Ramos (cell line): Measurements from ENCODE around the gene ZNF664.
"Not testable (repeated sequence)": the region's sequence is repeated elsewhere in the genome, so short reads cannot be mapped to it uniquely, and the experiment has no call there.

Source experiments
- in situ Hi-C: fragments of 300-500 bp; cut with MboI; formaldehyde crosslinking; loops from one replicate; pipeline ENCODE4 v1.14.3; 2022; ENCODE audit warnings: low sequenced_read_pairs; ENCODE audit not compliant: unreplicated experiment

Gene ZNF664

DNA sequence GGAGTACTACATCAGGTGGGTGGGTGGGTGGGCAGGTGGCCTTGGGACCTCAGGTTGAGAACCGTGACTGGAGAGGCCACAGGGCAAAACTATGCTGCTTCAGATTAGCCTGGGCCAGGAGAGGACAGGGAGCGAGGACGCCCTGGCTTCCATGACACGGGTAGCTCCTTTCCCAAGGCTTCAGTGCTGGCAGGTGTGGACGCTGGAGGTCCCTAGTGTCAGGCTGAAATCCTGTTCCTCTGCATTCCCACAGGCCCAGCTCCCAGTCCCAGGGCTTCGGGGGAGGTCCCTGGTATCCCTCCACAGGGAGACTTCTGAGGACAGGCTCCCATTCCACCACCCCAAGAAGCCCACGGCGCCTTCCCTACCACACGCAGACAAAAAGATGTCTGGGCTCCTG, 32.0 kb upstream of the ZNF664 start:
- in situ Hi-C loops: no loop called here

DNA sequence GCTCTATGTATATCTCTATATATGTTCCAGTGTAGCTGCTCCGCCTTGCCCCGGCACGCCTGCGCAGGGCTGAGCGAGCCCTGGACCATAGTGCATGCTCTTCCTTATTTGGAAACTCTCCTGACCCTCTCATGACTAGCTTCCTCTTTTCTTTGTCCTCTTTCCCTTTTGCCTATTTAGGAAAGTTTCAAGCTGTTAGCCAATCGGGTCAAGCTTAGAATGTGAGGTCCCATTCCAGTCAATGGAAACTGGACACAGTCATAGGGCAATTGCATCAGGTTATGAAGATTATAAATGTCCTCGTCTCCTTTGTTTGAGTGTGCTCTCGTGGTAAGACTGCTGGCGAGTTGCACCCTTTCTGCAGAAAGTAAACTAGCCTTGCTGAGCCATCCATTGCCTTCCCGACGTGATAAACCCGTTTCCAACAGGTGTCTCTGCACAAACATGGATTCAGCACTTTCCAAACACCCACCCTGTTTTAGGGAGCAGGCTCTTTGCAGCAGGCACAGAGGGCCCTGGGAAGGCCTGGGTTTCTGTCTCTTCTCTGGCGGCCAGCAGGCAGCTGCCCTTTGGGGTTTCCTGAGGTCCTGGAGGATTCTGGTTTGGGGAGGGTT, 31.3 kb upstream of the ZNF664 start:
- in situ Hi-C loops: no loop called here

DNA sequence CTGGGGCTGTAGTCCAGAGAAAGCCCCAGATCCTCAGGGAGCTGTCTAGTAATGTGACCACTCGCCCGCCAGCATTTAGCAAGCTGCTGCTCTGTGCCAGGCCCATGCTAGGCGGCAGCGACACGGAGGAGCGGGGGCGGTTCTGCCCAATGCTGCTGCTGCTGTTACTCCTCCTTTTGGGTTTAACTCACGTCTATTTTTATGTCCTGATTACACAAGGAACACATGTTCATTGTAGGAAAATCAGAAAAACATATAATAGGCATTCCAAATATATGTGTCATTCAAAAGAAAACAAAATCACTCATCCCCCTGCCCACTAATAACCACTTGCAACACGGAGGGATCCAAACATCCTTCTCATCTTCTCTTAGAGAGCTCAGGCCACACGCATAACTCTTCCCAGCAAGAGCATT, 30.8 kb upstream of the ZNF664 start:
- in situ Hi-C loops: no loop called here

DNA sequence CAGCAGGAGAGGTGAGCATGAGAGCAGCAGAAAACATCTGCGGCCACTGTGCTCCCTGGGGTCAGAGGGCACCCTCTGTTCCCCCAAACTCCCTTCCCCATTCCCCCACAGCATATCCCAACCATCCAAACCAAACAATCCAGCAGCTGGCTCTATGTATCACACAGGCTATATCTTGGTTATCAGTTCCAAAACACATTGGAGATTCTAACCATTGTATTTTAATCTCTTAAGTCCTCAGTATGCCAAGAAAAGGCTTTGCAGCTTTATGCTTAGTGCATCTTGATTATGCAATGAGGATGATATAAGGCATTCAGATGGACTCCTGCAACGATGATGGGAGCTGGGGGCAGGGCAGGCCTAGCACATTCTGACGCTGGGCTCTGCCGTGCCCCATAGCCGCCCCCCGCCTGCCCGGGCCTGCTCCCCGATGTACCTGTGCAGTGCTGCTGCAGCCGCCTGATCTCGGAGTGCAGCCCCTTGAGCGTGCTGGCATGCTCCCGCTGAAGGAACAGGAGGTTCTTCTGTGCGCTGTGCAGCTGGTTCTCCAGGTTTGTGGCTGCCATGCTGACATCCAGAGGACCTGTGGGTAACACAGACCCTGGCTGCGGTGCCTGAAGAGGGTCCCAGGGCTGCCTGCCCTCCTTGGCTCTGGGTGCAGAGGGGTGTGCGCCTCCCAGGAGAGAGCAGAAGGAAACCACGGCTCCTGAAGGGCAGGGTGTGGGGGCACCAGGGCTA, 29.9 kb upstream of the ZNF664 start:
- in situ Hi-C loops: no loop called here

DNA sequence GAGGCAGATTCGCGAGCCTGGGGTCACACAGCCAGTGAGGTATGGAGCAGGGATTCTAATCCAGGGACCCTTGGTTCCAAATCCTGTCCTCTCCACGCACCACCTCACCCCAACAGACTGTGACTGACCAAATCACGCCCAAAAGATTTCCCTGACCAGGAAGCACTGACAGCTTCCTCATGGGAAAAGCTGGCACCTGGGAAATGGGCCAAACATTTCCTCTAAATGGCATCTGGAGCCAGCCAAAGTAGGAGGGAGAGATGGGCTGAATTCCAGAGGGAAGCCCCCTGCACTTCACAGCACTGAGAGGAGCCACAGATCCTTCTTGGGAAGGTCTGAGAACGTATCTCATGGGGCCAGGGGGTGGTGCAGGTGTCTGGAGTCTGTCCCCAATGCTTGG, 29.2 kb upstream of the ZNF664 start:
- in situ Hi-C loops: no loop called here

DNA sequence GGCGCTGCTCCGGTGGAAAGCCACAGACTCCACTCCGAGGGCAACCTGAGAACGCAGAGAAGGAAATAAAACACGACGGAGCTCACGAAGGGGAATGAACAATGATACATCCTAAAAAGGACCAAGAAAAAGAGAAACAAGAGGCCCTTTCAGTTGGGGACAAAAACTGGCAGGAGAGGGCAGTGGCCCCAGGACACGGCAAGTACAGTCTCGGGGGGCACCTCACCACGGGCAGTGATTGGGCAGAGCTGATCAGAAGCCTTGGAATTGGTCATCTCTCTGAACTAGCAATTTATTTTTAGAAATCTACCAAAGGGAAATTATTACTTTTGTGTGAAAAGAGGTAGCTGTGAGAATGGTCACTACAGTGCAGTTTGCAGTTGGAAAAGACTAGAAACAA, 28.3 kb upstream of the ZNF664 start:
- in situ Hi-C loops: no loop called here

DNA sequence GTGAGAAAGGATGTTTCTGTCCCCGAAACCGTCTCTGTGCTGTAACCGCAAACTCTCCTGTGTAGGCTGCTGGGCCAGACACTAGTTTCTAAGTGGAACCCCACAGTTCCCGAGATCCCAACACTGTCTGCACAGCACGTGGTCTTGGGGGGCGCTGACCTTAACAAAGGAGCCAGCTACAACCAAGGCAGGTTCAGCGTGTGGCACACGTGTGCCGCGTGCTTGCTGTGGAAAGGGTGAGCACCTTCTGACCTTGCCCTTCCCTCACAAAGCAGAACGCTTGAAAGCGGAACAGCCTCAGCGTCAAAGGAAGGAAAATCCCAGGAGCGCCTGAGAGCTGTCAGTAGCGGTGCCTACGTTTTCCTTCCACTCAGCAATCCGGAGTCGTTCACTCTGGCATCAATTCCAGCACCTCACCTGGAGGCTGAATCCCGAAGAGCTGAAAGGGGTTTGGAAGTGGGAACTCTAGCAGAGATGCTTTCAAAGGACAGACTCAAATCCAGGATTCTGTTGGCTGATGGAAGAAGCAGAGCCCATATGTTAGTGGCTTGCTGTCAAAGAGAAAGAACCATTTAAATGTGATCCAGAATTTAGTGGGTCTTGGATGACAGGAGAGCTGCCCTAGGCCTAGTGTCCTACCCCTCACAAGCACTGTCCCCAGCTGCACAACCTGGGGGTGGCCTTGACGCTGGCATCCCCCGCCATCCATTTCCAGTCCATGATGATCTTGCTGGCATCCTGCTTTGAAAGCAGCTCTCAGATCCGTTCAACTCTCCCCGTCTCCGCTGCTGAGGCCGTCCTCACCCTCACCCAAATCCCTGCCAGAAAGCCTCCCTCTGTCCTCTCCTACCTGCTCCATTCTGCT, 27.5 kb upstream of the ZNF664 start:
- in situ Hi-C loops: no loop called here

DNA sequence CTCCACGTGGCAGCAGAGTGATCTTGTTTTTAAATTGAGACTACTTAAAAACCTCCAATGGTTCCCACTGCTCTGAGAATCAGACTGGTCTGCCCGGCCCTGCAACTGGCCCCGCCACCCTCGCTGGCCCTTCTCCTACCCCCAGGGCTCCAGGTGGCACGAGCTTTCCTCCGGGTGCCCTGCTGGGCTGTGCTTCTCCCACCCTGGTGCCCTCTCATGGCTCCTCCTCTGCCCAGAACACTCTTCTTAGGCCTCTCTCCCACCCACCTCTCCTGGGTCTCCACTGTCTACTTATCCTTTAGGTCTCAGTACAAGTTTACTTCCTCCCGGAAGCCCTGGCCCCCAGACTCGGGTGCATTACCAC, 26.9 kb upstream of the ZNF664 start:
- in situ Hi-C loops: no loop called here

DNA sequence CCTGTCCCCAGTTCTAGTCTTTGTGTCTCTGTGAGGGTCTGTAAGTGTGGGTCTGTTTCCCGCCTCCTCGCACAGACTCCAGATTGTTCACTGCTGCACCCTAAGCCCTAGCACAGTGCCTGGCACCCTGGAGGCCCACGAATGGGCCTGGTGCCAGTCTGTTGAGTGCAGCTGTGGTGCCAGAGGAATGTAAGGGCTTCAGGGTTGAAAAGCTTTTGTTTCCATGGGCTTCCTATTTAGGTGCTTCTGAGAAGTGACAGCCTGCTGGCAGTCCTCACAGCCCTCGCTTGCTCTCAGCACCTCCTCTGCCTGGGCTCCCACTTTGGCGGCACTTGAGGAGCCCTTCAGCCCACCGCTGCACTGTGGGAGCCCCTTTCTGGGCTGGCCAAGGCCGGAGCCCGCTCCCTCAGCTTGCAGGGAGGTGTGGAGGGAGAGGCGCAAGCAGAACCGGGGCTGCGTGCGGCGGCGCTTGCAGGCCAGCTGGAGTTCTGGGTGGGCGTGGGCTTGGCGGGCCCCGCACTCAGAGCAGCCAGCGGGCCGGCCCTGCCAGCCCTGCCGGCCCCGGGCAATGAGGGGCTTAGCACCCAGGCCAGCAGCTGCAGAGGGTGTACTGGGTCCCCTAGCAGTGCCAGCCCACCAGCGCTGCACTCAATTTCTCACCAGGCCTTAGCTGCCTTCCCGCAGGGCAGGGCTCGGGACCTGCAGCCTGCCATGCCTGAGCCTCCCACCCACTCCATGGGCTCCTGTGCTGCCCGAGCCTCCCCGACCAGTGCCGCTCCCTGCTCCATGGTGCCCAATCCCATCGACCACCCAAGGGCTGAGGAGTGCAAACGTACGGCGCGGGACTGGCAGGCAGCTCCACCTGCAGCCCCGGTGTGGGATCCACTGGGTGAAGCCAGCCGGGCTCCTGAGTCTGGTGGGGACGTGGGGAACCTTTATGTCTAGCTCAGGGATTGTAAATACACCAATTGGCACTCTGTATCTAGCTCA, 26.2 kb upstream of the ZNF664 start:
- in situ Hi-C loops: not testable (repeated sequence)

DNA sequence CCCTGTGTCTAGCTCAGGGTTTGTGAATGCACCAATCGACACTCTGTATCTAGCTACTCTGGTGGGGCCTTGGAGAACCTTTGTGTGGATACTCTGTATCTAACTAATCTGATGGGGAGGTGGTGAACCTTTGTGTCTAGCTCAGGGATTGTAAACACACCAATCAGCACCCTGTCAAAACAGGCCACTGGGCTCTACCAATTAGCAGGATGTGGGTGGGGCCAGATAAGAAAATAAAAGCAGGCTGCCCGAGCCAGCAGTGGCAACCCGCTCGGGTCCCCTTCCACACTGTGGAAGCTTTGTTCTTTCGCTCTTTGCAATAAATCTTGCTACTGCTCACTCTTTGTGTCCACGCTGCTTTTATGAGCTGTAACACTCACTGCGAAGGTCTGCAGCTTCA, 25.5 kb upstream of the ZNF664 start:
- in situ Hi-C loops: not testable (repeated sequence)

DNA sequence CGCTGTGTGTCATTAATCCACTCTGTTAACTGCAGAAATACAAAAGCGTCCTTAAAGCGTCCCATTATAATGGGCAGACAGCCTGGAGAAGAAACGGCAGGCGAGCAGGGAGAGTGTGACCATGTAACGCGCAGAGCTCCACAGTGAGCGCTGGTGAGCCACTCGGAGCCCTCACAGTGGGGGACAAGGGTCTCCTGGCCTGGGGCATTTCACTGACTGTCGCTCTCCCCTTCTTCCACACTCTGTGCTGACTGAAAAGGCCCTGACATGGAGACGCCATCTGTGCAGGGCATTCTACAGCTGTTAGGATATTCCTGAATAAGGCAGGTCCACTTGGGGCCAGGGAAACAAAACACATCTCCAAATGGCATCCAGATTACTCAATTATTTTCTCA, 24.6 kb upstream of the ZNF664 start:
- in situ Hi-C loops: no loop called here

DNA sequence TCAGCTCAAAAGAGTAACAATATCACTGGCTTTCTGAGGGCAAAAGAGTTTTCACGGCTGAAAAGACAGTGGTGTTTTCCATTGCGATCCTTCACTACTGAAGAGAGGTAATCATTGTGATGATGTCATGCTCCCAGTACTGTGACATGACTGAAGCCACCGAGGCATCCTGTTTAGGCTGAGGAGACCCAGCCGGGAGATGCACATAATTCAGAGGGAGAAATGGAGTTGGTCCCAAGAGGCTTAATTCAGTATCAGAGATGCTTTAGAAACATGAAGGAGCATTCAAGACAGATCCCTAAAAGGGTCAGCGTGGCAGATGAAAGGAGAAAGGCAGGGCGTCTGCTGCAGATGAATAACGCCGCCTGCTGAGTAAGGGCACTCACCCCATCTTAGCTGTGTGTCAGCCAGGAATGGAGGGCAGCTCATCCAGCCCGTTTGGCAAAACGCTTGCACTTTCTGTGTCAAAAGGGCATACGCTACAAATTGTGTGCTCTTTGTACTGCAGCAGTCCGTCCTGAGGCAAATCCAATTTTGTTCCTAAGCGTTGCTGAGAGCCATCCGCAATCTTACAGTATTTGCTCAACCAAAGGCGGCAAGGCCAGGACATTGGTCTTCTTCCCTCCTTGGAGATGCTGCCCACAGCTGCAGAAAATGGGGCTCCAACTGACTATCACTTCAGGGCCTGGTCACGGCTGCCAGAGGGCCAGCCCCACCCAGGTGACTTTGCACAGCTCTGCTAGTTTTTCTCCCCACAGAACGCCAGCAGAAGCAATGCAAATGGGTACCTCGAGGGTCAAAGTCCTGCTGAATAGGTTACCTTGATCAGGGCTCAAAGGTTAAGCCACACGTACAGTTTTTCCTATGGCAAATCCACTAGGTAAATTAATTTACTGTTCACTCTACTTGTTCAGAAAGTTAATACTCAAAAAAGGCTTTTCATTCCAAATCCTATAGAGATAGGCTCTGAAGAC, 23.9 kb upstream of the ZNF664 start:
- in situ Hi-C loops: no loop called here

DNA sequence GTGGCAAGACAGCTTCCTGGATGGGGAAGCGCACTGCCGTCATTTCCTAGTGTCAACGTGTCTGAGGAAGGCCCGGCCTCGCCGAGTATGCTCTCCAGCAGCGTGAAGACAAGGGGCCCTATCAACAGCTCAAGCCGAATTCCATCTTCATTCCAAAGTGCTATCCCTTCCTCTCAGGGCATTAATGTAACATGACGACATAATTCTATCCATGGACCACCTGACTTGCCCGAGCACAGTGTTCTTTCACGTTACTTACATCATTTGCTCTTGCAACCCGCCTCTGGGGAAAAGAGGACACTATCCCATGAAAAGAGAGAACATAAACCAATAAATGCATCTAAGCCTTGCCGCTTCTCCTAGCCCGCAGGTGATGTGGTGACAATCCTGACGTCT, 23.2 kb upstream of the ZNF664 start:
- in situ Hi-C loops: no loop called here

DNA sequence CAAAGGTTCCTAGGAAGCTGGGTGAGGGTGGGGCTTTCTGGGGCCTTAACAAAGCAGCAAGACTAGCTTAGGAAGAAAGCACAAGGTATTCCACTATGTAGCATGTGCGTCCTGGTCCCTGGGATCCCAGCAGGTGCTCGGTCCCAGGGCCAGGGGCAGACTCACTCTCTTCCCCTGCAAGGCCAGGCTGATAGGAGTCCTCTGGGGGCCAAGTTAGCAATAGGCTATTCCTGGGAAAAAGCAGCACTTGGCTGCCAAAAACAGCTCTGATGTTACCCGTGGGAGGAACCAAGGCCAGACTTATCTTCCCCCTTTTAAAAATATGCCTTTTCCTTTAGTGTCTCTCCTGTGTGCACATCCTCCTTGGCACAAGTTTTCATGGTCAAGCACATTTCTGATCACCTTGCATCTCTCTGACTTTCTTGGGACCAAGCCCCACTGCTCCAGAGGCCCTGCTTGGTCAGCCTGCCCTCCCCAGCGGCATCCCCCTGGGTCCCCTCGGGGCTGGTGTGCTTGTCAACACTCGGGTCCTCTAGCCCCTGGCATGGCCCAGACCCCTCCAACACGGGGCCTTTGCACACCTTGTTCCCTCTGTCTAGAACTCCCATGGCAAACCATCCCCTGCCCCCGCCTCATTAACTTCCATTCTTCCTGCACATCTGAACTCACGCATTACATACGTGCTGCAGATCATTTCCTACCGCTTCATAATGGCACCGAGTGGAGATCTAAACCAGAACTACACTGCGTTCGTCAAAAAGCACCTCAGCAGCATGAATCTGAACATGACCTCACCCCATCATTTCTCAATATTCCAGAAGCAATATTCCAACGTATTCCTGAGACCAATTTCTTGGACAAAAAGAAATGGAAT, 22.3 kb upstream of the ZNF664 start:
- in situ Hi-C loops: no loop called here

DNA sequence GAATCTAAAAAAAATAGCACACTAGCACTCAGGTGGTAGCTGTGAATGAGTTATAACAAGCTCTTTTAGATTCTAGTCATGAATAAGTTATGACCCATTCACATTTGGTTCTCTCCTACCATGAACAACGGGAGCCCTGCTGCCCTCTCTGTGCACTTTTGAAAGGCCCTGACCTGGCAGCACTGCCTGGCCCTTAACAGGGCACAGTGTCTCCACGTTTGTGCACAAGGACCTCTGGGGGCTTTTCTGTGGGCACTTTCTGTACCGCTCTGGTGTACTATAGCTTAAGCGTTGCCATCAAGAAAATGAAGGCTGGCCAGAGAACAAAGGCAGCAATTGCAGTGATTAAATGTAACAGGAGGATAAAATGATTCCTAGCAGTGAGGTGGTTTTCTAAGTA, 21.5 kb upstream of the ZNF664 start:
- in situ Hi-C loops: no loop called here

DNA sequence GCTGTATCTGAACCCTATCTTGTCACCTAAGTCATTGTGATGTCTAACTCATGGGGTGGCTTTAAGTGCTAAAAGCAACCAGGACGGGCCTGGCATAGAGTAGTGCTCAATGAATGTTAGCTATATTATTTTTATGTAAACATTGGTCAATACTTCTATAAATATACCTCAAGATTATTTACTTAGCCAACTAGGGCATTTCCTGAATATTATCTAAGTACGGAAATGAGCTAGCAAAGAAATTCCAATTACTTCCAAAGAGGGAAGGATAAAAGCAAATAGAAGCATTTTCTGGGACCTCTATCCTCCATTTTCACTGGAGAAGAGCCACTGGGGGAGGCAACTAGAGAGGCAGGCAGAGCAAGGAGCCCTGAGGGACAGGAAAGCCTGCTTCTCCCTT, 21.0 kb upstream of the ZNF664 start:
- in situ Hi-C loops: no loop called here

DNA sequence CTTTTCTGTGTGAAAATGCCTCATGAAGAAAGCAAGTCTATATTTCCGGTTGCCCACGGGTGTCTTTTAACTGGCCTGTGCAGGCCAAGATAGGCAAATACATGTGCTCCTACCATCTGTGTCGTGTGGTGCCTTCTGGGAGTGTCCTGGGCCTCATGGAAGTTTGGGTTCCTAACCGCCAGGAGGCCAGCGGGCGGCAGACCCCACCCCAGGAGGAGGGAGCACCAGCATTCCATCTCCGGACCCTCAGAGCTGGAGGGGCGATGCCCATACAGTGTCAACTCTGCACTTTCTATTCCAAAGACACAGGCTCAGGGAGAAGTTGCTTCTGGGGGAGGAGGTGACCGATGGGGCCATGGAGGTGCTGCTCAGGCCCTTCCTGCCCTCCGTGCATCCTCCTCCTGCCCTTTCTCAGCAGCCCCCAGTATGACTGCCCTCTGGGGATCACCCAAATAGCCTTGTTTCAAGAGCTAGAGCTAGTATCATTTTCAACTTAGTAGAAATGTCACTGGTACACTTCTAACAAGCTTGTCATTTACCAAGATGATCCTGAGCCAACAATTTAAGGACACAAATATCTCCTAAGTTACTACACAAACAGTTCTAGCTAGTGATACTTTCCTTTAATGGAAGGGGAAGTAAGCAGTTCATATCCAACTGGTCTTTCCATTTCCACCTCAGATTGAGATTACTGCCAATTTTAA, 18.2 kb upstream of the ZNF664 start:
- in situ Hi-C loops: no loop called here

DNA sequence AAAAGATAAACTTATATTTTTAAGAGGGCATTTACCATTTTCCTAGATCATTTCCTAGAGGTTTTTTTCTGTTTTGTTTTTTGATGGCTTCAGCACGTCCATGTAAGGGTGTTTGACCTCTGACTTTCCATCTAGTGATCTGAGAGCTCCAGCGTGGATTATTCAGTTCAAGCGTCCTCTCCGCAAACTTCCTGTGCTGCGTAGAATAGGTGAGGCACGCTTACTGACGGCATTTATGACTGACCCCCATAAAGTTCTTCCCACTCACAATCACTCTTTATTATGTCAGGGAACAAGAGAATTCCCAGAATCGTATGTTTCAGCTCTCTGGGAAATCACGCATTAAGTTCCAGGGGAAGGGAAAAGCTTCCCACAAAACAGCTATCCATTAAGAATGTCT, 16.8 kb upstream of the ZNF664 start:
- in situ Hi-C loops: no loop called here
